Skeletal muscle cell (primary cell): ENCODE data around the gene FAM170A.

Experiments
- DNase-seq: peaks from one replicate; pipeline ENCODE4 v3.0.0-alpha.2; 2010; ENCODE audit warnings: low read depth
- H3K4me3 ChIP-seq: 2 replicates; pipeline ENCODE4 v1.5.1; 2011; ENCODE audit warnings: low read depth, mild to moderate bottlenecking, control low read depth, low read length, moderate library complexity

FAM170A gene, protein sequence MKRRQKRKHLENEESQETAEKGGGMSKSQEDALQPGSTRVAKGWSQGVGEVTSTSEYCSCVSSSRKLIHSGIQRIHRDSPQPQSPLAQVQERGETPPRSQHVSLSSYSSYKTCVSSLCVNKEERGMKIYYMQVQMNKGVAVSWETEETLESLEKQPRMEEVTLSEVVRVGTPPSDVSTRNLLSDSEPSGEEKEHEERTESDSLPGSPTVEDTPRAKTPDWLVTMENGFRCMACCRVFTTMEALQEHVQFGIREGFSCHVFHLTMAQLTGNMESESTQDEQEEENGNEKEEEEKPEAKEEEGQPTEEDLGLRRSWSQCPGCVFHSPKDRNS

DNA sequence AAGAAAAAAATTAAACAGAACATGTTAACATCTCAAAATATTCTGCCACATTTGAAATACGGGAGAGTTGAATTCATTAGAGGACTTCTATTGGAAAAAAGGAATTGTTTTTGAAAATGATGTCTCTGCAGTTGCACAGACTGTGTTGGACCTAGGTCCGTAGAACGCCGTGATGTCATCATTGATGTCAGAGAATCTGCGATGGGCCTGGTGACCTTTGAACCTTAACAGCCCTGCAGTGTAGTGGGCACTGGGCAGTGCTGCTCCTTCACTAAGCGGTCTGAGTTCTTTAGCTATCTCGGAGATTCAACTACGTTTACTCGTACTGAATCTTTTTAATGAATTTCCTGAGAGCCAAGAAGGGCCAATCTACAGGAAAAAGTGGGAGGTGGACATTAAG, at the start of gene FAM170A:
FAM170A (plus strand) TSS at position 220 of the 400 bp plus-strand sequence. CDS start 211 bp downstream, outside the sequence.
- no peak within 1 kb of the TSS for H3K4me3 ChIP-seq
- no peak for DNase-seq

DNA sequence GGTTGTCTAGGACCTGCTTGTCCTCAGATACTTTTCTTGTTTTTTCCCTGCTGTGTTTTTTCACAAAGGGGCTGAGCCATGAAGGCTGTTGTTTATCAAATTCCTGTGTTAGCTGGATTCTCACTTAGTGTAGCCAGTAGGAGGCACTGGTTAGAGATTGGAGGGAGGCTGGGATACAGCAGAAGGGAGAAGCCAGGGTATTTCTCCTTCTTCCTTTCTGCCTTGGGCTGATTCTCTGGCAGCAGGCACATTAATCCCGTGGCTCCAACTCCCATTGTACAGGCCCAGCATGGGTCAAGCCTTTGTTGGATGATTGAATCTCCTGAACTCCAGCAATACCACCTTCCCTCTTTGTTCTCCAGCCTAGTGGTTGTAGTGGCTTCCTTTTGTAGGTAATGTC, 46.4 kb upstream of the FAM170A start:
- no peak overlapping the region for H3K4me3 ChIP-seq
- DNase-seq: no peak

DNA sequence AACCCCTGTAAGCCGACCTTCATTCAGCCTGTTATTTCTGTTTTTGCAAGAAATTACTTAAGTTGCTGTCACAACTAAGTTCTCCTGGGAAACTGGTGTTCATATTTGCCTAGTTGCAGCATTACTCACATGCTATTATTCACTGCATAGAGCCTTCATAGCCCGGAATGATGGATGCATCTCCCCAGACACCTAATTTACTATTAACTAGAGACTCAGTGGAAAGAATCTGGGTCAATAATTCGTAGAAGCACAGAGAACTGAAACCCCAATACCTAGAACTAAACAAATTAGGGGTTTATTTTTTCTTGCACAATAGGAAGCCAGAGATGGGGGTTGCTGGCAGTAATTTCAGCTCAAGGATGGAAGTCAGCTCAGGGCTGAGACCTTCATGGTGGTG, 45.7 kb upstream of the FAM170A start:
- DNase-seq: no peak
- no peak overlapping the region for H3K4me3 ChIP-seq

DNA sequence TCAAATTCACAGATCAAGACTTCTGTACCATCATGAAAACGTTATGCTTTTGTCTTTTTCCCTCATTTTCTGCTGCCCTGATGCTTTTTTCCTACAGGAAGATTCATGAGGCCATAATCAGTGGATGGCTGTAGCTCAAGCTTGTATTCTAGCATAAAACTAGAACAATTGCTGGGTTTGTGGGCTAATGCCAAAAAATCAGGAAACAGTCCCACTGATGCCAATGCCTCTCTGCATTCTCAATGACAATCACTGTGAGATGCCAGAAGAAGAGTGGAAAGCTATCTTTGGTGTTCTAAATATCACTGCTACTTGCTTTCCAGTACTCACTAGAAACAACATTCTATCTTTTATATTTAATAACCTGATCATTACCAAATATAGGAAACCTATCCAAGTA, 33.3 kb upstream of the FAM170A start:
- no peak overlapping the region for H3K4me3 ChIP-seq
- DNase-seq: no peak

DNA sequence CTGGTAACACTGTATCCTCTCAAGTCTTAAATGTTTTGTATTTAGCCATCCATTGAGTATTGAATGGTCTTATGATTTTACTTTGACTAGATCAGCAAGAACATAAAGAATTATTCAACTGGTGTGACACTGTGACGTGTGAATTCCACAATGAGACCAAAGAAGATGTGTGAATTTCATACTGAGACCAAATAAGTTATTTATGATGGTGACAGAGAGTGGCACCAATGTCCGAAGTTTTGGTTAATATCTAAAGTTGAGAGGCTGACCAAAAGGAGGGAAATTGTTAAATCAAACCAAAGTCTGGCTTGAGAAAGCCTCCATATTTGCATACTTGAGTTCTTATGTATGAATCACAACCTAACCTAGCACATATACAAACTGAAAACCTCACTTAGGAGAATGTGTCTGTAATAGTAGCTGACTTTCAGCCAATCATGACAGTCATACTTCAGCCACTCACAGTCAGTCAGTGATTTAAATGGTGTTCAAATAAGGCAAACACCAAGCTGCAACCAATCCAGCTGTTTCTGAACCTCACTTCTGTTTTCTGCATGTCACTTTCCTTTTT, 31.5 kb upstream of the FAM170A start:
- no peak overlapping the region for H3K4me3 ChIP-seq
- DNase-seq: no peak

DNA sequence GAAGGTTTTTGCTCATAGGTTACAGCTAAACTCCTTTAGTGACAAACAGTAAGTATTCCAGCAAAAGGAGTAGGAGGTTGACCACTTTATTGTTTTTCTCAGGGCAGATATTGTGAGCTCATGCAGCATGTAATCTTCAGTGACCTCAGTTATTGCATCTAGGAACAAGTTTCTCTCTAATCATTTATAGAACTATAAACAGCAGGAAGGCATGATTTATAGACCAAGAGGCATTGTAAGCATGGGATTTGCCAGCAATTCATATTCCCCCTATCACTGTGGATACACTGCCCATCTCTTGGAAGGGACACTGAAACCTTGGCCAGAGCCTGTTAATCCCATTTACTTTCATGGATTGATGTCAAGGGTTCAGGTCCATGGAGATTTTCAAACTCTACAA, 15.4 kb upstream of the FAM170A start:
- no peak for DNase-seq

DNA sequence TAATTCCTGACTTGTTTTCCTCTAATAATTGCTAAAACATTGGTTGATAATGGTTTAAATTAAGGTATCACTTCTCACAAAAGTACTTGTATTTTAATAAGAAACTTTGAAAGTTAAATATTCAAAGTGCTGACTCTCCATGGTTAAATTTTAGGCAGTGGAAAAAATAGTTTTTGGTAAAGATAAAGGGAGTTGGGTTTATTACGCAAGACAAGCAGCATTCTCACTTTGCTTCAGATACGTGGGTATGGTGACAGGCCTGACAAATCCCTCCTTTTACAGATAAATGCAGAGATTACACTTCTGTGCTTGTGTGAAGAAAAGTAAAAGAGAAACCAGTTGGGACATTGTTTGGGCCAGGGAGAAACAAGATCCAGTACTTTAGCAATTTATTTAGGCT, 14.5 kb upstream of the FAM170A start:
- no peak overlapping the region for H3K4me3 ChIP-seq
- DNase-seq: no peak

More for the DNA sequence above, 15.4 kb upstream of the FAM170A start:
- H3K4me3 ChIP-seq: no peak overlapping the region

DNA sequence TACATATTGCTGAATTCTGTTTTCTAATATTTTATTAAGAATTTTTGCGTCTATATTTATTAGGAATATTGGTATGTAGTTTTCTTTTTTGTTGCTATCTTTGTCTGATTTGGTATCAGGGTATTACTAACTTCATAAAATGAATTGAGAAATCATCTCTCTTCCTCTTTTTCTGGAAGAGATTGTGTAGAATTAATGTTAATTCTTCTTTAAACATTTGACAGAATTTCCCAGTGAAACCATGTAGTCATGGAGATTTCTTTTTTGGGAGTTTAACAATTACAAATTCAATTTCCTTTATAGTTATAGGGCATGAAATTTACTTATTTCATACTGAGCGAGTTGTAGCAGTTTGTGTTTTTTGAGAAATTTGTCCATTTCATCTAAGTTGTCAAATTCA, 3.3 kb upstream of the FAM170A start:
- no peak for DNase-seq
- H3K4me3 ChIP-seq: no peak overlapping the region

DNA sequence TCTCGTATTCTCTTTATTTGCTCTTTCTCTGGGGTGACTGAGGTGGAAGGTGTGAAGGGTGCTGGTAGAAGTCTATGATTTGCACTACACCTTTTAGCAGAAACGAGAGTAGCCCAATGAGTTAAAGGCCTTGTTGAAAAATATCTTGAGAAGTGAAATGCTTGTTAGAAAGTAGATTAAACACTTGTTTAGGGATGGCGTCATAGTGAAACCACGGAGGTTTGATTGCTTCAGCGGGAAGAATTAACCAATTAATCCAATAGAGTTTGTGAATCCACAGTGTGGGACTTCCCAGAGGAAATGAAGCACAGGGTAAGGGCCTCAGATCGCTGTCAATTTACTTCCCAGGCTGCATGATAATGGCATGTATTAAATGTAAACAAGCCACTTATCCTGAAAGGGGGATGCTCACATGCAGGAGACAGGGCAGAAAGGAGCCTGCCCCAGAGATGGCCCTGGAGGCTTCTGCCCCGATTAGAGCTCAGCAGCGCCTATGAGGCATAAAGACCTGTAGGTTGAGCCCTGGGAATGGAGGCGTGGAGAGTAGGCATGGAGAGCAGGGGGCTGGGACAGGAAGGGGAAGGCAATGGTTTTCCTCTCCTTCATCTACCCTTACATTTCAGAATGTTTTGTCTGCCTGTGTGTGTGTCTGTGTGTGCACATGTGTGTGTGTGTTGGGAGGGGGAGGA, 1.5 kb downstream of the FAM170A start:
- DNase-seq: no peak
- H3K4me3 ChIP-seq: no peak overlapping the region

DNA sequence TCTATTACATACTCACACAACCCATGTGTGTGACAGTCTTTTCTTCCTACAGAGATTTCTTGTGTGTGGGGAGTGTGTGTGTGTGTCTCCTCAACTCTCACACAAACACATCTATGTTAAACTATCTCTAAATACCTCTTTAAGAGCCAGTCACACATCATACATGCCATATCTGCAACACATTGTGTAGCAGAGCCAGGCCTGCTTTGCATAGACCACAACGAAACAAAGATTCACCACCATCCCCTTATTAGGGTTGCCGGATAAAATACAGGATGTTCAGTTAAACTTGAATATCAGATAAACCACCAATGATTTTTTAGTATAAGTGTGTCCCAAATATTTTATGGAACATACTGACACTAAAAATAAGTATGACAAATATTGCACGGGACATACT, 2.3 kb downstream of the FAM170A start:
- no peak overlapping the region for H3K4me3 ChIP-seq
- no peak for DNase-seq

DNA sequence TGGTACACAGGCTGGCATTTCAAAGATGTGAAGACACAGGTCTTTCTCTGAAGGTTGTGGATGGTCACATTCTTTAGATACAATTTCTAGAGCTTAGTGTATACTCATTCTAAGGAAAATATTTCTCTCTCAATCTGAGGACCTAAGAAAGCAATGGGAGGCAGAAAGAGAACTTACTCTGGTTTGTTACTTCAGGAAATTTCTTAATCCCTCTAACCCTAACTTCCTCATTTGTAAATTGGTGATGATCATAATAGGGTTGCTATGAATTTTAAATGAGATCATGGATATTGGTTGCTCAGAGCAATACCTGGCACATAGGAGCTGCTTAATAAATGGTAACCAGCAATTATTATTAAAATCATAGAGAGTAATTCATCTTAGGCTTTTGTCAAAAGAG, 22.1 kb downstream of the FAM170A start:
- DNase-seq: no peak

DNA sequence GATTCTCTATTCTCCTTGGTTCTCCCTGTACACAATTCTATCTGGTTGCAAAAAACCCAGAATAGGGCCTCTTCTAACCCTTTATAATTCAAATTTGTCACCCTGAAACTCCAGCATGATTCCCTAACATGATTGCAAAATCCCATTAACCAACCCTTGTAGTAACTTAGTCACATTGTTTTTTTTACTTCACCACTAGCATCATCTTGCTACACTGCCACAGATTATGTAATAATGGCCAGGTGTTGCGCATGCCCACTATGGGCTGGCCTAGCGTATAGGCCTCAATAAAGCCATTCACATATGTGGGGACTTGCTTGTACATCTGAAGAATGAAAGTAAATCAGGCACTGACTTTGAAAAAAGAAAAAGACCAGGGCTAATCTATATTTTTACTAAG, 25.7 kb downstream of the FAM170A start:
- peak; percentile 27 for DNase-seq
- H3K4me3 ChIP-seq: no peak overlapping the region

More for the DNA sequence above, 22.1 kb downstream of the FAM170A start:
- H3K4me3 ChIP-seq: no peak overlapping the region

DNA sequence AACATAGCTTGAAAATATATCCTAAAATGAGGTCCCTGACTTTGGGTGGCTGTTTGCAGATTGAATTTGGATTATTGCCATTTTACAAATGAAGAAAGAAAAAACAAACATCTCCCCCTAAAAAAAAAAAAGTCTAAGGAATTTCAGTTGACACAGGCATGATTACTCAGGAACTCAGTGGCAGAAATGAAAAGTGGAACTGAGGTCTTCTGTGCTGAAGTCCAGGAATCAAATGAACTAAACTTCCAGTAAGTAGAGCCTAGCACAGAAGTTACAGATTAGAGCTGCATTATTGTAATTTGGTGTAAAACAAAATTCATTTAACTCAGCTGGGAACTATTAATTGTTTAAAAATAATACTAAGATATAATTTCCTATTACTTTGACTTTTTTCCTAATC, 26.7 kb downstream of the FAM170A start:
- DNase-seq: no peak
- H3K4me3 ChIP-seq: no peak overlapping the region

DNA sequence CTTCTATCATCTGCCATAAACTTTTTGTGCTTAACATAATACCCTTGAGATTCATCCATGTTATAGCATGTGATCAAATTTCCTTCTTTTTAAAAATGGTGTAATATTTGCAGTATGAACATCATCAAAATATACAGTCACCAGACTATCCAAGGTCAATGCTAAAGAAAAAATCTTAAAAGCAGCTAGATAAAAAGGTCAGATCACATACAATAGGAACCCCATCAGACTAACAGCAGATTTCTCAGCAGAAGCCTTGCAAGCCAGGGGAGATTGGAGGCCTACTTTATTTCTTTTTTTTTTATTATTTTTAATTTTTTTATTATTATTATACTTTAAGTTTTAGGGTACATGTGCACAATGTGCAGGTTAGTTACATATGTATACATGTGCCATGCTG, 37.2 kb downstream of the FAM170A start:
- H3K4me3 ChIP-seq: no peak overlapping the region
- DNase-seq: no peak

DNA sequence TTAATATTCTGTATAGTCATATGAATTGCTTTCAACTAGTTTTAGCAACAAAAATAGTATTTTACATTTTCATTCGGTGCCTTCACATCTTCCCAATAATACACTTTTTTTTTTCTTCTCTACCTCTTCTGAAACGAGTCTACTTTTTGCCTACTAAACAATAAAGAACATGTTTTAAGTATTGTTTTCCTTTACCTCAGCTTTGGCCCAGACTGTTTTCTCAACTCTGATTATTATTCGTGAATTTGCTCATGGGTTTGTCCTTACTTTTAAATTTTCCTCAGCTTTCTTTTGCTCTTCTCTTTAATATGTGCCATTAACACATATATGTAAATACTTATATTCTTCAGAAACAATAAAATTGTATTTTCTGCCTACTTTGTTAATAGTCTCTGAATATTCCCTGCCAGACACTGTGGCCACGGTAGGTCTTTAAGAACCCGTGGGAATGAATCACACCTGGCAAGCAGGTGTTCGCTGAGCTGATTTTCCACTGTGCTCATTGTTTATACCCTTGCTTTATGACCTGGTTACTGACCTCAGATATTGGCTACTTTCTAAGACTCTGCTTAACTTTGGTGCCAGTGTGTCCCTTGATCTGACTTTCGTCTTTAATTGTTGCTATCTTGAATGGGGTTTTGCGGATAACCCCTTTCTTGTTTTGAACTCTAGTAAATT, 49.1 kb downstream of the FAM170A start:
- no peak overlapping the region for H3K4me3 ChIP-seq
- no peak for DNase-seq

DNA sequence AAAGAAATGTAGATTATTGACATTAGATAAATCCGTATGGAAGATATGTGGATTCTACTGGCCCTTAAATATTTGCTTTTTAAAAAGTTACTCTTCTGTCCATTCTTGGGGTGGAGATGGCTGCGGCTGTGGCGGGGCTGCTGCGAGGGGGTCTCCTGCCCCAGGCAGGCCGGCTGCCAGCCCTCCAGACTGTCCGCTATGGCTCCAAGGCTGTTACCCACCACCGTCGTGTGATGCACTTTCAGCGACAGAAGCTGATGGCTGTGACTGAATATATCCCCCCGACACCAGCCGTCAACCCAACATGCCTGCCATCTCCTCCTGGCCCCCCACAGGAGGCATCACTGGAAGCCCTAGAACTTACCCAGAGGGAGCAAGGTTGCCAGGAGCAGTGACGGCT, 50.7 kb downstream of the FAM170A start:
- DNase-seq: no peak
- no peak overlapping the region for H3K4me3 ChIP-seq

DNA sequence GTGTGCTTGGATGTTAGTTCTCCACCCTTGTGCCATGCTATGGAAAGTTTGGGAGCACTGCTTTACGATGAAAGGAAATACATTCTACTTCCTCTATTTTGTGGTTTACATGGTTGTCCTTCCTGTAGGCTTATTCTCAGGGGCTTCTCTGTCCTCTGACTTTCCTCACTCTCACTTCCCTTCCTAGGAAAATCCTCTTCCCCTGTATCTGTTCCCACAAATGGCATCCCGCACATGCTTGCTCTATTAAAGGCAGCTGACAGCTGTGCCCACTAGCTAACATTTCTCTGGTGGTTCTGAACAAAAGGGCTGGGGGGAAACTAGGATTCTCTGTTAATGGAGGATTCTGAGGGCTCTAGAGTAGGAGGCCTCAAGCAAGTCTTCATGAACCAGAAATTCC, 52.4 kb downstream of the FAM170A start:
- H3K4me3 ChIP-seq: no peak overlapping the region
- no peak for DNase-seq

DNA sequence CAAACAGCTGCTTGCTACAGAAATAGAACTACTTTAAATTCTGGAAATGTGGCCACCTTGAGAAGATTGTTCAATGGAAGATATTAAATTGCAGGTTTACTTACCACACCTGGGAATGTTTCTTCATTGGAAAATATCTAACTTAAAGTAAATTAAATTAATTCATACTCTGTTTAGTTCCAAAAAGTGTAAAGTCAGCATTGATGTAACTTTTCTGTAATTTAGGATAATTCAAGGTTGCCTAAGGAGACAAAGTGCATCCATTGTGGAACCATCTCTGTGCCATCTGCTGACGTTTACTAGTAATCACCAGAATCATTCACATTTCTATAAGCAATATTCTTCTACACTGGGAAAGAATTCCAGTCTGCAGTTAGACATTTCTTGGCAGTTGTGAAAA, 53.0 kb downstream of the FAM170A start:
- H3K4me3 ChIP-seq: no peak overlapping the region
- no peak for DNase-seq
